NCI-H128 (cell line): ENCODE data around the gene ELAVL2.
"Not testable (repeated sequence)": the region's sequence is repeated elsewhere in the genome, so short reads cannot be mapped to it uniquely, and the experiment has no call there.

Experiments used
- DNase-seq: peaks from one replicate; lab custom pipeline; 2025; ENCODE audit not compliant: unreplicated experiment; lab: John Stamatoyannopoulos, UW

The ELAVL2 gene

DNA sequence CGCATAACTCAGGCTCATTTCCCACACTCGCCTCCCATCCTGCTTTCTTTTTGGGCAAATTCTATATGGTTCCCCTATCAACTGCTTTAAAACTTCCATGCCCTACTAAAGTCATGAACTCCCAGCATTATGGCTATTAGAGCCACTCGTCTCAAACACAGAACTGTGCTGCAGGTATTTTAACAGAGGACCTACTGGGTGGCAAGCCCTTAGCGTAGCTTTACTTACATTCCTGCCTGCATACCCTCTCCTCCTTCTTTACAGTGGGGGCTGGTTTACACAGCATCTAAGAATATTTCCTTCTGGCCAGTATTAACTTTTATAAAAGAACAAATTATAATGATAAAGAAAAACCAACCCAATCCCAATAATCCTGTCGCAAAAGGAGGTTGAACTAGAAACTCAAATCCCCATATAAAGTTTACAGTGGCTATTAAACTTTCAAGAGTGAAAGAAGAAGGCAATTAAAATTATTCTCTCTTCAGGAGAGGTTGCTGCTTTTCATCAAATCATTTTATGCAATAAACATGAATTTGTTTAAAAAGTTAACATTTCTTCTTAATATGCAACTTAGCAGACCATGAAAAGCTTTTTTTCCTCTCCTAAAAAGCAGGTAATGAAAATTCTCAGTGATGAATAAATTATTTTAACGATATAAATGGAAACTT, 100.6 kb downstream of the ELAVL2 start:
- no peak for DNase-seq

DNA sequence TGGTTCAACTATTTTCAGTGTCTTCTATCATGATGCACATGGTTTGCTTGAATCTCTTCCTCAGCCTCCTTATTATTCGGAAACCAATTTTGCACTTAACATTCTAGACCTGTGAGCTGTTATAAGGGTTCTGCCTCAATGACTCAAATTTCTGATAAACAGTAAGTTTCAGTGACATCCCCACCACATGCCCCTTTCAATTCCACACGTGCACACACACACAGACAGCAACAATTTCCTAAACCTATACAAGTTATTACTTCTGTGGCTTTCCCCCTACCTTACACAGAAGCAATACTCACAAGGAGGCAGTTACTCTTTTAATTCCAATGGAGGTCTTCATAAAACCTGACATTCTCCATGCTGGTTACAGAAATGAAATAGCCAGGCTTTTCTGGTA, 102.4 kb downstream of the ELAVL2 start:
- DNase-seq, result no peak

DNA sequence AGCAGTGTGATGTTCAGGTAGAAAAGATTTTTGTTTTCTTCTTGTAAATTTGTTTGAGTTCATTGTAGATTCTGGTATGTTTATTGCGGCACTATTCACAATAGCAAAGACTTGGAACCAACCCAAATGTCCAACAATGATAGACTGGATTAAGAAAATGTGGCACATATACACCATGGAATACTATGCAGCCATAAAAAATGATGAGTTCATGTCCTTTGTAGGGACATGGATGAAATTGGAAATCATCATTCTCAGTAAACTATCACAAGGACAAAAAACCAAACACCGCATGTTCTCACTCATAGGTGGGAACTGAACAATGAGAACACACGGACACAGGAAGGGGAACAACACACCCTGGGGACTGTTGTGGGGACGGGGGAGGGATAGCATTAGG, 103.0 kb downstream of the ELAVL2 start:
- DNase-seq, result not testable (repeated sequence)

DNA sequence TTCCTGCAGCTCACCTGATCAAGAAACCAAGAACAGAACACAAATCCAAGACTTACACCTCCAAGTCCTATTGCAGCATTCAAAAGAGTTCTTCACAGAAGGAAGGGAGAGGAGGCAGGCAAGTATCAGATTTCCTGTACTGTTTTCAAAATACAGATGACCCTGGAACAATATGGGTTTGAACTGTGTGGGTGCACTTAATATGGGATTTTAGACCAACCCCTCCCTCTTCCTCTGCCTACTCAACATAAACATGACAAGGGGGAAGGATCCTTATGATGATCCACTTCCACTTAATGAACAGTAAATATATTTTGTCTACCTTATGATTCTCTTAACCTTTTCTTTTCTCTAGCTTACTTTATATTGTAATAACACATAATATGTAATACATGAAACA, 104.6 kb downstream of the ELAVL2 start:
- DNase-seq, result no peak

DNA sequence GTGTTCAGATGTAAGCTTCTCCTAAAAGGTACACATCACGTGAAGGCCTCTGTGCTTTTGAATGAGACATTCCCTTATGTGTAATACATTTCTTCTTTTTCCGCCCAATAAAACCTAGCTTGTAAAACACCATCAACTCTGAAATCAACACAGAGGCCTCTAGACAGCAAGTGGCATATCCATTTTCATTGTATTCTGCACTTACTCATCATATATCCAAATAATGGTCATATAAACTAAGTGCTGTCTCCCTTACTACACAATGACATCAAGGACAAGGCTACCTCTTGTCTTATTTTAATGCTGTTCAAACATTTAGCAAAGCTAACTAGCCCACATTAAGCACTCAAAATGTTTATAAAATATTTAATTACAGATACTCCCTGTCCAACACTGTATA, 108.5 kb downstream of the ELAVL2 start:
- no peak for DNase-seq

DNA sequence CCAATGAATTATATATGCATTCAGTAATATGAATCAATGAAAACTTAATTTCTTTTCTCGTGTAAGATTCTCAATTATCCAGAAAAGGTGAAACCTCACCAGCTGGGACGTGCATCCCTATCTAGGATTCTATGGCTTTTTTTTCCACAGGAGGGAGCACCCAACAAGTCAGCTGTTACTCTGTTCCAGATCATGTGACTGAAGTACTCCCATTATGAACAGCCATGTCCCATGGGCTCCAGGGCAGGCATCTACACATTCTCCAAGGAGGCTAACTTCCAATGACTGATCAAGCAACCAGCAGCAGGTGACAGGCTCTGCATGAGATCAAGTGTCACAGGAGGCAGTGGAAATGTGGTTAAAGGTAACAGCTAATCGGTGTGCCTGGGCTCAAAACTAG, 118.8 kb downstream of the ELAVL2 start:
- DNase-seq, result no peak

DNA sequence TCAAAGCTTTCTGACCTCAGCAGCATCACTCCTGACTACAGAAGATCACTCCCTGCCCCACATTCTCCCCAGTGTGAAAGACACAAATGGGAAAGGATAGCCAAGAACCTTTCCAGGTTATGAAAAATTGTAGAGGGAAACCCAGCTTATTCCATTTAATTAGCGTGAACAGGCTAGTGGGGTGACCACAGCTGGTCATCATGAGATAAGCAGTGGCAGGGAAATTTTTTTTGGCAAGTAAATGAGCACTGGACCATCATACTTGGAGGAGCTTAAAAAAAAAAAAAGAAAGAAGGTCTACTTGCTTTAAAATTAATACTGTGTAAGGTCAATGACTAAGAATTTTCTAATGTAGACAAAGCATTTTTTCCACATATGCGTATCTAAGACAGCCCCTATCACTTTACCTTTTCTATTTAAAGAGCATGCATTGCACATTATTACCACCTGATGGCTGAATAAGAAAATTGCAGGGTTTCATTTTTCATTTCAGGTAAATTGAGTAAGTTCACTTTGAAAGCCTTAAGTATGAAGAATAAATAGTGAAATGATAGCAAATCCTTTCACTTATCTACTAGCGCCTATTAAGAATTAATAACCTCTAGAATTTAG, 123.6 kb downstream of the ELAVL2 start:
- DNase-seq, result no peak

DNA sequence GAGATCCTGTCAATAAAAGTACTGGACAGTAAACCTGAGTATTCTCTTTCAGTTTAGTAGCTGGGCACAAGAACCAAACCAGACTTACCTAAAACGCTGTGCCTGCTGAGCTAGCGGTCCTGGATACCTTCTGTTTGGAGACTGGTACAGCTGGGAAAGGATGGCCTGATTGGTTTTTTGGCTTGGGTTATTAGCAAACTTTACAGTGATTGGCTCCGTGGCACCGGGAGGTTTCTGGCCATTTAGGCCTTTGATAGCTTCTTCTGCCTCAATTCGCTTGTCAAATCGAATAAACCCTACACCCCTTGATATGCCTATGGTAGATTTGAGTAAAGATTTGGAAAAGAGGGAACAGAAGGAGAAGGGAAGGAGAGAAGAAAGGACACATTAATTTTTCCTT, 124.7 kb downstream of the ELAVL2 start:
- no peak for DNase-seq

DNA sequence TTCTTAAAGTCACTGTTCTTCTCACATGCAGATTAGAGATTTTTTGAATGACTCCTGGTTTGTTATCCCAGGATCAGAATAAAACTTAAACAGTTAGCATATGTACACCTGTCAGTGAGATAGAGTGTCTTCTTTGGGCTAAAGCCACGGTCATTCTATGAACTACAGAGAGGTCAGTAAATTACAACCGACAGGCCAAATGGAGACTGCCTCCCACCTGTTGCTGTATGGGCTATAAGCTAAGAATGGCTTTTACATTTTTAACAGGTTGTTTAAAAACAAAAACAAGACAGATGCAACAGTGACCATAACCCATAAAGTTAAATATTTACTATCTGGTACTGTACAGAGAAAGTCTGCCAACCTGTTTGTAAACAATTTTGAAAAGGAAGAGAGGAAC, 125.7 kb downstream of the ELAVL2 start:
- DNase-seq, result no peak

DNA sequence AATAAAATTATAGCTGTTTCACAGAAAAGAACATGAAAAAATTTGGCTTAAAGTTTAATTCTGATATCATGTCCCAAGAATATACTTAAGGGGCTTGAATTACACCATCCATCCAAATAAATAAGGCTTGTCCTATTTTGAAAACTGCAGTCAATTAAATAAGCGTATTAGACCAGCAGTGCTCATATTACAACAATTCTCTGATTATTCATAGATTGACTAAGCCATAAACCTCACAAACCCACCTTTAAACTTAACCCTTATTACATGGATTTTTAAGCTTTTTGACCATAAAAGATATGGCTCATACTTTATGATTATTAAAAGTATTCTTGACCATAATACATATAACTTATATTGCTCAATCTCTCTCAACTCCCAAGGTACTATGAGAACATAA, 127.9 kb downstream of the ELAVL2 start:
- no peak for DNase-seq

DNA sequence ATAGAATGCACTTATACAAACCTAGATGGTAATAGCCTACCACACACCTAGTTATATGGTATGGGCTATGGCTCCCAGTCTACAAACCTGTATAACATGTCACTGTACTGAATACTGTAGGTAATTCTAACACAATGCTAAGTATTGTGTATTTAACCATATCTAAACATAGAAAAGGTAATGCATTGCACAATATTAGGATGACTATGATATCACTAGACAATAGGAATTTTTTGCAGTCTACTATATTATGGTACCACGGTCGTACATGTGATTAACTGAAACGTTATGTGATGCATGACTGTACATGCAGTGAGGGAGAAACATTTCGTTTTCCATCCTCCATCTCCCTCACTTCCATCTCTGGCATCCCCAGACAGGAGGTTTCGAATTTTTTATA, 130.5 kb downstream of the ELAVL2 start:
- no peak for DNase-seq

DNA sequence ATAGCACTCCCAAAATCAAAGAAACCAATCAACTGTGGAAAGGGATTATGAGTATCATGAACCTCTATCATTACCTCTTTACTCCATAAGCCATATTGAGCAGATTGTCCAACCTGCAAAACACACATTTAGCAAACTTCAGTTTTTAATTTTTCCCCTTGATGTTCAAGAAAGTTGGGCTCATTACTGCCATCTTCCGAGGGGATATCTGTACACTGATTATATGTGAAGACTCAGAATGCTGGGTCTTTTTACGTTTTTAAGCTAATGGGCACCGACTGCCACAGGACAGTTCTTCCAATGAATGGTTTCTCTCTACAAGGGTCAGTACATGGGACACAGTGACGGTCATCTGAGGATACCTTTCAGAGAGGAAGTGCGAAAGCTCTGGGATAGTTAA, 132.7 kb downstream of the ELAVL2 start:
- no peak for DNase-seq

DNA sequence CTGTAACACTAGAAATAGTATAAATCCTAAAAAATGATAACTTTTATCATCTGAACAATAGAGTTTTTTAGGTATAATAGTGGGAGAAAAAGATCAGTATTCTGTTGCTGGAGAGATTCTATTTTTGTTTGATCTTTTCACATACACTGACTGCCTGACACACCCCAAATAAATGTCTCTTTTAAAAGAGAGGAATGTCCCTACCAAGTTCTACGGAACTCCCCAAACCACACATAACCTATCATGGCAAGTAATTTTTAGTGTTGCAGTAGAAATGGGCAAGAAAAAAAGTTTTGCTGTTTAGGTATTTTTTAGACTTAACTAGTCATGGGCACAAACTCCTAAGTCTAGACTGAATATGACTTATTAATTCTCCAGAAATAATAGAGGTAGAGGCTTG, 139.1 kb downstream of the ELAVL2 start:
- DNase-seq, result no peak

DNA sequence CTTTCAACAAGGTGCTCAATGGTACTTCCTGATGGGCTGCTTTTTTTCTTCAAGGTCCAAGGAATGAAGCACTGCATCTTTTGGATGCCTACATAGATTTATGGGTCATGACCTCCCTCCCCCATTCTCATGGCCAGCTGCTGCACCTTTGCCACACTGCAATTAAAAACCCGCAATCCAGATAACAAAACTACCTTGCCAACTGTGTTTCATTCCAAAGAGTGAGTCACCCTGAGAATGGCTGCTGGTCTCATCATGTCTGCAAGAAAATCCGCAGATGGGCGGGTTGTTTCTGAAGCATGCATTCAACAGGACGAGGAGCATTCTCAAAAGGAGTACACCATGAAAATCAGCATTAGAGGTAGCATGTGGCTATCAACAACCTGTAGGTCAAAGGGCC, 139.8 kb downstream of the ELAVL2 start:
- no peak for DNase-seq

DNA sequence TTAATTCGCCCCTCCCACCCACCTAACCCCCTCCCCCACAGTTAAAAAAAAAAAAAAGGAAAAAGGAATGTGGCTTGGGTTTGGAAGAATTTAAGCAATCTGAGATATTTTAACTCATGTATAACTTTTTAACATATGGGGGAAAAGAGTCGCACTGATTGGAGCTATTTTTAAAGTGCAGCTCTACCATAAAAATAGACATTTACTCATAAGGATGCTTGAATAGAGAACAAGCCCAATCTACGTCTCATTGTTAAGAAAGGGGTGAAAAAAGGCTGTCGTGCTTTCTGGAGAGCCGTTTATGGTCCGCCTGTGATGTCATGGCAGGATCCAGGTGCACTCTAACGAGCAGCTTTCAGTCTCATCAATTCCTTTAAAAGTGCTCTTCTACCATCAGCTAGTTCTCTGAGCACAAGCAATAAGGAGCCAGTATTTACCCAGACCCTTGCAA, 142.4 kb downstream of the ELAVL2 start:
- DNase-seq, result no peak

DNA sequence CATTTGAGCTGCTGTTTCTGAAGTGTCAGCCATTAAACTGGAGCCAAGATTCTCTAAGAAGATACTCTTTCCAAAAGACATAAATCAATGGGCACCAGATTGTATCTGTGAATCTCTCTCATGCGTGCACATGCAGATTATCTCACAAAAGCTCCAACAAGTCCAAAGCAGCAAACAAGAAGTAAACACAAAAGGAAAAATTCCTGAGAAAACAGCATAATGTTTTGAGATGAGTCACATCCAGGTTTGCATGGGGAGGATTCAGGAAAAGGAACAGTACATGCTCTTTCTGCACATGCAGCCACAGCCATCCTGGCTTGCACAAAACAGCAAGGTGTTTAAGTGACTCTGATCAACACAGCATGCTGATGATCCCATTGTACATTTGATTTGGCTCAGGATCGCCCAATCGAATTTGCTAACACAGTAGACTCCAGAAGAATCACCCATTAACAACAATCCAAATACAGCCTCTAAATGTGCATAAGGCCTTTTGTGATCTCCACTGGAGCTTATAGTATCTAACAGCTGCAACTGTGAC, 143.1 kb downstream of the ELAVL2 start:
- DNase-seq, result no peak

DNA sequence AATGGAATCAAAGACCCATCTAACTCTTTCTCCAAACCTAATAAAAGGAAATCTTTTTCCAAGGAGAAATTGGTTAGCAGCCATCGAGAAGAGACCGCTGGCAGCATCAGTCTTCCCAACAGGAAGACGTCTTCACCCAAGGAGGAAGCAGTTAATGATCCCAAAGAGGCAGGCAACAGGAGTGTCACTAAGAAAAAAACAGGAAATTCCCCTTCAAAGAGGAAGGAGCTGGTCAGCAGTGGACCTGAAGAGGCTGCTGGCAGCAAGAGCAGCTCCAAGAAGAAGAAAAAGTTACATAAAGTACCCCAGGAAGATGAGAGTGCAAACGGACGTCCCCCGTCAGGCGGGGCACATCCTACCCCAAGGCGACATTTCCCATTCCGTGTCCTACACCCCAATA, 143.7 kb downstream of the ELAVL2 start:
- DNase-seq, result no peak

DNA sequence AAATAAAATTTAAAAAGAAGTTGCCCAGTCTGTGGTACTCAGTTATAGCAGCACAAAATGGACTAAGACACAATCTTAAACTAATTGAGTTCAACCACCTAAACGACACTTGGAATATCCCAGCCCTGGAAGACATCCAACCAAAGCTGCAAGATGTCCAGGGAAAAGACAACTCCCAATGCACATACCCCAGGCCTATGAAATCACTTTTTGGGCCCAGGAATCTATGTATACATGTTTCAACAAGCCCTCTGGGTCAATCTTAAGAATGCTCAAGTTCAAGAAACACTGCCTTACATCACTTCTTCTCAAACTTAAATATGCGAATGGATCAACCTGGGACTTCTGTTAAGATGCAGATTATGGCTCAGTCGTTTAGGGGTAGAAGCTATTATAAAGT, 148.6 kb downstream of the ELAVL2 start:
- no peak for DNase-seq

DNA sequence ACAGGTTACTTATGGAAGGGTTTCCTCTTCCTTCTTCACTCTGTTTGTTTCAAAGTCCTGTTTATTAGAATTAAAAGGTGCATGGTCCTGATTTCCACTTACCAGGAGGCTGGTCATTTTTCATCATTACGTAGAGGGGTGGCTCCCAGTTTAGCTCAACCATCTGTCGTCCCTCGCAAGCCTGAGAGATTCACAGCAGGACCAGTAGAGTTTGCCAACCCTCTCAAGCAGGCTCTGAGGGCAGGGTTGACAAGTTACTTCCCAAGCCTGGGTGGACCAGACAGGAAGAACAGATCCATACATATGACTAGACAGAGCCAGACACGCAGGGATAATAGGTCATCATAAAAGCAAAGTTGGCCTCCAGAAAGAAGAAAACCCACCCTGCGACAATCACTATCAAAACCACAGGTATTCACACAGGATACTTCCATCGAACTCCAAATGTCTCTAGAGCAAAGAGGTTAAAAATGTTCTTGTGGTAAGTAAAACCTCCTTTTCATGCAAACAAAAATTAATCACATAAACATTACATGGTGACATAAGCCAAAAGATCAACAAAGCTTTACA, 151.9 kb downstream of the ELAVL2 start:
- DNase-seq, result no peak

DNA sequence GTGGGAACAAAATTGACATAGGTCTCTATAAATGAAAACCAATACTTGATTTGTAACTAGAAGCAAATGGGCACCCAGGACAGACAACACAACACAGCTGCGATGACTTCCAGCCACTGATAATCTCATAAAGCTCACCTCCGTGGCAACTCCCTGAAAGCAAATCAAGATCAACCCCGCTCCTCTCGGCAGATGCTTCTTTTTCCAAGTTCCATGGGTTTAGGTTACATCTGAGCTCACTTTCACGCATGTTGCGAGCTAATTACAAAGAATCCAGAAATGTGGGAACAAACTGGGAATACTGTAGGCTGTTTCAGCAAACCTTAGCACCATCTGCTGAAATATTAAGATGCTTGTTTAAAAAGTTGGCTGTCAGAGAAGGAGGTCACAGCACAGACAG, 153.9 kb downstream of the ELAVL2 start:
- no peak for DNase-seq

DNA sequence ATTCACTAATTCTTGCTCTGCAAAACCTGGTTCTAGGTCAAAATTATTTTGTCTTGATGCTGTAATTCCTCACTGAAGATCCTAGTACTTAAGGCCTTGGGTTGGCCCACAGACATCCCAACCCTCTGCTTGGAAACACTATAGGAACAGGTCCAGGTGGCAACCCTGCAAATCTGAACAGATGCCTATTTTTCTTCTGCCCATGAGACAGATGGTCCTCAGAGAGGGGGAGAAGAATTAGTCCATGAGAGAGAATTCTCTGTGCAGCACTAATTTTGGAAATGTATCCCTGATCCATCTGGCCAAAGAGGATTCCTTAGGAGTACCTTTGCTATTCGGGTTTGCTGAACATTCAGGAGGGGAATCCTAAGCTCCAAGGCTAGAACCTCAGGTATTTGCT, 156.3 kb downstream of the ELAVL2 start:
- no peak for DNase-seq

DNA sequence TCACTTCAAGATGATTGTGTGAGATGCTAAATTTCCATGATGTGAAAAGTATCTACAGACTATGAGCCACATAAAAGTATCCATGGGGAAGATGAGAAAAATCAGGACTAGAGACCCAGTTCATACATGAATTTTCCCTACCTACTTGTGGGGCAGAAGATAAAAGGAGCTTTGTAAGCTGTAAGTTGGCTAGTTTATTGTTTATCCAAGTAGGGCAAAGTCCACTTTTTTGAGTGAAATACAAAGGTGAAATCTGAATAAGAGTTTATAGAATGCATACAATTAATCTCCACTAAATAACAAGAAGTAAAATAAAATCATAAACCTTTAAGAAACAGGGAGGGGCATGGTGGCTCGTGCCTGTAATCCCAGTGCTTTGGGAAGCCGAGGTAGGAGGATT, 160.4 kb downstream of the ELAVL2 start:
- no peak for DNase-seq

DNA sequence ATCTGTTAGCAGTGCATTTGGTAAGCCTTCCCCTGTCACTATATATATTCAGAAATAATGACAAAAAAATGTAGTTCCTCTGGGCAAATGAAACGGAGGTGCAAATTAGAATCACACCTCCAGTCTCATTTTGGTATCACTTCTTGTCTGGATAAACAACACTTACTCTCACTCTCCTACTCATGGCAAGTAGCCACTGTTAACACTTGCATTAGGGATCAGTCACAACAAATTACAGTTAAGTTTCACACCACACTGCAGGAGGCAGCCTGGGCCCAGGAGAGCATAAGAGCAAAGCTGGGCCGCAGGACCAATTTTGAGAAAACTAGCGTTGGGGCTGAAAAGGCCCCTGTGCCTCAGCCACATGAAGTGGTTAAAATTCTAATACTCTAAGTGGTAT, 161.0 kb downstream of the ELAVL2 start:
- no peak for DNase-seq
